ENCODE results near the gene ARID1B. TPM values are rescaled to one million over a fixed set of nuclear protein-coding genes. Genes with fewer than 3 reads are reported as not detected.

The ARID1B gene
- total and polyA plus RNA-seq, 2 donors (not counting 1 experiment from before 2014, with no cell fraction given) = 47.2 to 280 TPM

GRCh38 chr6:156917213-156917612 lies 140.0 kb downstream of the ARID1B start:
- TF ChIP-seq EZH2 (IDR thresholded peaks at IDR 0.05; ENCODE audit: borderline replicate concordance, insufficient read depth, low read depth, low read length, poor library complexity, severe bottlenecking) = no peak
- TF ChIP-seq, protein P1, sequence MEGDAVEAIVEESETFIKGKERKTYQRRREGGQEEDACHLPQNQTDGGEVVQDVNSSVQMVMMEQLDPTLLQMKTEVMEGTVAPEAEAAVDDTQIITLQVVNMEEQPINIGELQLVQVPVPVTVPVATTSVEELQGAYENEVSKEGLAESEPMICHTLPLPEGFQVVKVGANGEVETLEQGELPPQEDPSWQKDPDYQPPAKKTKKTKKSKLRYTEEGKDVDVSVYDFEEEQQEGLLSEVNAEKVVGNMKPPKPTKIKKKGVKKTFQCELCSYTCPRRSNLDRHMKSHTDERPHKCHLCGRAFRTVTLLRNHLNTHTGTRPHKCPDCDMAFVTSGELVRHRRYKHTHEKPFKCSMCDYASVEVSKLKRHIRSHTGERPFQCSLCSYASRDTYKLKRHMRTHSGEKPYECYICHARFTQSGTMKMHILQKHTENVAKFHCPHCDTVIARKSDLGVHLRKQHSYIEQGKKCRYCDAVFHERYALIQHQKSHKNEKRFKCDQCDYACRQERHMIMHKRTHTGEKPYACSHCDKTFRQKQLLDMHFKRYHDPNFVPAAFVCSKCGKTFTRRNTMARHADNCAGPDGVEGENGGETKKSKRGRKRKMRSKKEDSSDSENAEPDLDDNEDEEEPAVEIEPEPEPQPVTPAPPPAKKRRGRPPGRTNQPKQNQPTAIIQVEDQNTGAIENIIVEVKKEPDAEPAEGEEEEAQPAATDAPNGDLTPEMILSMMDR (IDR thresholded peaks at IDR 0.05) = no peak
- peak overlapping the region; percentile 61 for H3K4me2 ChIP-seq (replicated peaks; ENCODE audit: low read depth, low read length, poor library complexity, severe bottlenecking)
- peaks cover 97% of the 10 kb centered on the region for H3K79me2 ChIP-seq (ENCODE audit: control insufficient read depth, insufficient read depth, low read length)
- H2AFZ ChIP-seq (ENCODE audit: insufficient read depth, low read depth, low read length, poor library complexity, severe bottlenecking) = no peak overlapping the region
- intact Hi-C loops (cut with micrococcal nuclease) = loop anchor here (2.0 to 10.0 kb wide), 3 partner anchors 16 to 132 kb away; no protein-coding TSS in a partner anchor
- peaks cover 38 to 45% of the 10 kb centered on the region in 2 donors for H3K4me1 ChIP-seq (ENCODE audit: control insufficient read depth in 2 of 2, insufficient read depth in 2 of 2, low read length in 2 of 2)
- H3K9me3 ChIP-seq (ENCODE audit: control extremely low read depth in 1 of 3, control insufficient read depth in 2 of 3, insufficient read depth in 1 of 3, low read length in 2 of 3) = no peaks in the 10 kb centered on the region
- no peak for ATAC-seq (ENCODE audit: low read depth)
- H3K4me1 Mint-ChIP-seq = peaks cover 67% of the 10 kb centered on the region
- peaks cover 17% of the 10 kb centered on the region for H4K20me1 ChIP-seq (ENCODE audit: control insufficient read depth, insufficient read depth, low read length, poor library complexity, severe bottlenecking)
- H3K27ac ChIP-seq (ENCODE audit: low read length in 2 of 2) = peak overlapping the region; percentile 85 to 88
- H3K27ac Mint-ChIP-seq = peak overlapping the region; percentile 76
- ChIA-PET CTCF (no interaction called here), POLR2A (no interaction called here)
- no peak overlapping the region for H3K4me3 ChIP-seq (ENCODE audit: control extremely low read depth in 1 of 5, extremely low read depth in 1 of 5, insufficient read depth in 1 of 5, low read depth in 2 of 5, low read length in 4 of 5)
- no peaks in the 10 kb centered on the region for H3K27me3 Mint-ChIP-seq
- peak; percentile 23 for DNase-seq
- peaks cover 0 to 12% of the 10 kb centered on the region in 2 experiments for H3K36me3 ChIP-seq (replicated peaks in 1 of 2; ENCODE audit: control extremely low read depth in 1 of 2, control insufficient read depth in 1 of 2, extremely low read depth in 1 of 2, insufficient read depth in 2 of 2, low read length in 1 of 2)
- no peak overlapping the region for H3K9ac ChIP-seq (ENCODE audit: low read length)
- WGBS (ENCODE audit: insufficient coverage) = 53% methylated on average over 3 of the region's 5 CpGs
- H3K4me3 Mint-ChIP-seq = peak overlapping the region; percentile 62
- no peaks in the 10 kb centered on the region for H3K27me3 ChIP-seq (replicated peaks in 1 of 4; ENCODE audit: control extremely low read depth in 1 of 4, control insufficient read depth in 3 of 4, insufficient read depth in 4 of 4, low read length in 3 of 4)
- no peaks in the 10 kb centered on the region for H3K9me3 Mint-ChIP-seq (ENCODE audit: insufficient read depth)

GRCh38 chr6:156918647-156919046 lies 141.5 kb downstream of the ARID1B start:
- H3K4me1 ChIP-seq (ENCODE audit: control insufficient read depth in 2 of 2, insufficient read depth in 2 of 2, low read length in 2 of 2) = peaks cover 32 to 43% of the 10 kb centered on the region in 2 donors
- DNase-seq (no peak), ATAC-seq (ENCODE audit: low read depth) (no peak)
- H3K79me2 ChIP-seq (ENCODE audit: control insufficient read depth, insufficient read depth, low read length) = peaks cover 97% of the 10 kb centered on the region
- H3K4me3 ChIP-seq (ENCODE audit: control extremely low read depth in 1 of 5, extremely low read depth in 1 of 5, insufficient read depth in 1 of 5, low read depth in 2 of 5, low read length in 4 of 5) = no peak overlapping the region
- intact Hi-C loops (cut with micrococcal nuclease) = loop anchor here (10.0 kb wide), 1 partner anchor 134 kb away; no protein-coding TSS in a partner anchor
- Mint-ChIP-seq H3K27ac (peak overlapping the region; percentile 62), H3K4me3 (peak overlapping the region; percentile 48), H3K9me3 (ENCODE audit: insufficient read depth) (no peaks in the 10 kb centered on the region), H3K27me3 (no peaks in the 10 kb centered on the region), H3K4me1 (peaks cover 65% of the 10 kb centered on the region)
- H3K4me2 ChIP-seq (replicated peaks; ENCODE audit: low read depth, low read length, poor library complexity, severe bottlenecking) = peak overlapping the region; percentile 1
- 82% methylated on average over 3 of the region's 7 CpGs for WGBS (ENCODE audit: insufficient coverage)
- H3K27me3 ChIP-seq (replicated peaks in 1 of 4; ENCODE audit: control extremely low read depth in 1 of 4, control insufficient read depth in 3 of 4, insufficient read depth in 4 of 4, low read length in 3 of 4) = no peaks in the 10 kb centered on the region
- no peak for TF ChIP-seq EZH2 (IDR thresholded peaks at IDR 0.05; ENCODE audit: borderline replicate concordance, insufficient read depth, low read depth, low read length, poor library complexity, severe bottlenecking)
- TF ChIP-seq, protein P1 (IDR thresholded peaks at IDR 0.05) = no peak
- H4K20me1 ChIP-seq (ENCODE audit: control insufficient read depth, insufficient read depth, low read length, poor library complexity, severe bottlenecking) = peaks cover 19% of the 10 kb centered on the region
- no peak overlapping the region for H2AFZ ChIP-seq (ENCODE audit: insufficient read depth, low read depth, low read length, poor library complexity, severe bottlenecking)
- ChIA-PET POLR2A (interaction anchor here (0.7 kb wide), 1 partner anchor 12 kb away, joined by 3 read pairs; no protein-coding TSS in a partner anchor), CTCF (interaction anchor here (0.5 kb wide), 1 partner anchor 1605 kb away, joined by 6 read pairs; no protein-coding TSS in a partner anchor)
- H3K9ac ChIP-seq (ENCODE audit: low read length) = no peak overlapping the region
- peak overlapping the region; percentile 20 to 88 for H3K27ac ChIP-seq (ENCODE audit: low read length in 2 of 2)
- H3K36me3 ChIP-seq (replicated peaks in 1 of 2; ENCODE audit: control extremely low read depth in 1 of 2, control insufficient read depth in 1 of 2, extremely low read depth in 1 of 2, insufficient read depth in 2 of 2, low read length in 1 of 2) = peaks cover 0 to 12% of the 10 kb centered on the region in 2 experiments
- H3K9me3 ChIP-seq (ENCODE audit: control extremely low read depth in 1 of 3, control insufficient read depth in 2 of 3, insufficient read depth in 1 of 3, low read length in 2 of 3) = no peaks in the 10 kb centered on the region
